Measurements from ENCODE around the gene SULT1A1. TPM values are rescaled to one million over a fixed set of nuclear protein-coding genes. Genes with fewer than 3 reads are reported as not detected.

Gene SULT1A1
- total and polyA plus RNA-seq, 2 of the 4 experiments (the other 2 are of a cell fraction) = 1.2 to 1.6 TPM

GRCh38 chr16:28591355-28591754, 18.5 kb downstream of the SULT1A1 start:
- dilution Hi-C loops (cut with HindIII; ENCODE audit: low sequenced_read_pairs, unreplicated experiment) = no loop called here

More at GRCh38 chr16:28591355-28591754, 18.5 kb downstream of the SULT1A1 start:
- no peak overlapping the region for H3K14ac ChIP-seq (replicated peaks; ENCODE audit: low read depth, low read length)
- no peak overlapping the region for H3K9ac ChIP-seq (ENCODE audit: low read depth, low read length)
- ChIA-PET POLR2A (ENCODE audit: unreplicated experiment) (no interaction called here), CTCF (no interaction called here)
- no peak overlapping the region for H2AFZ ChIP-seq (replicated peaks; ENCODE audit: low read length, poor library complexity)
- in situ Hi-C loops (cut with MboI; ENCODE audit: low sequenced_read_pairs) = no loop called here
- no TSS peak for BruUV-seq (replicated peaks)
- H3K4me2 ChIP-seq (ENCODE audit: low read depth, low read length) = no peak overlapping the region
- H4K20me1 ChIP-seq (ENCODE audit: insufficient read depth, low read length) = no peaks in the 10 kb centered on the region
- no peaks in the 10 kb centered on the region for H3K9me3 ChIP-seq (ENCODE audit: control insufficient read depth, insufficient read depth, low read length)
- H4K5ac ChIP-seq (ENCODE audit: low read depth, low read length) = no peak overlapping the region
- no peak overlapping the region for H2BK20ac ChIP-seq (ENCODE audit: low read depth, low read length)
- no peak overlapping the region for H3K4ac ChIP-seq (ENCODE audit: low read depth, low read length)
- no peak overlapping the region for H3K18ac ChIP-seq (ENCODE audit: low read depth, low read length)
- no peak overlapping the region for H2BK15ac ChIP-seq (ENCODE audit: low read depth, low read length)
- no peak overlapping the region for H3K27ac ChIP-seq (ENCODE audit: insufficient read depth, low read length)
- DNase-seq = no peak
- TF ChIP-seq RFX5 (IDR thresholded peaks at IDR 0.05; ENCODE audit: low read depth, low read length) = no peak
- no peak for TF ChIP-seq MAFK (IDR thresholded peaks at IDR 0.05; ENCODE audit: low read depth, low read length)
- H2BK5ac ChIP-seq (ENCODE audit: low read depth, low read length, poor library complexity, severe bottlenecking) = no peak overlapping the region
- H3K79me1 ChIP-seq (ENCODE audit: low read depth in 1 of 2, low read length in 2 of 2) = no peaks in the 10 kb centered on the region
- intact Hi-C loops (cut with micrococcal nuclease) = no loop called here
- H3K9me1 ChIP-seq (ENCODE audit: insufficient read depth, low read length) = no peaks in the 10 kb centered on the region
- no peak overlapping the region for H2AK9ac ChIP-seq (replicated peaks; ENCODE audit: low read depth, low read length, poor library complexity)
- ATAC-seq (ENCODE audit: low read depth) = no peak
- H3K4me3 ChIP-seq (ENCODE audit: insufficient read depth, low read depth, low read length) = no peak overlapping the region
- no peak overlapping the region for H2BK120ac ChIP-seq (ENCODE audit: low read depth, low read length)
- no peak overlapping the region for H2AK5ac ChIP-seq (ENCODE audit: low read depth, low read length)
- no peak overlapping the region for H3K23ac ChIP-seq (ENCODE audit: low read depth, low read length)
- H4K8ac ChIP-seq (ENCODE audit: low read depth in 2 of 2, low read length in 2 of 2) = no peak overlapping the region
- no peak overlapping the region for H4K91ac ChIP-seq (ENCODE audit: insufficient read depth, low read depth, low read length)
- H3K56ac ChIP-seq (ENCODE audit: extremely low read depth, insufficient read depth, low read length) = no peak overlapping the region
- no CpG with 5 or more reads among the region's 6 CpGs for WGBS, 2 experiments (ENCODE audit: extremely low coverage in 2 of 2, insufficient read length in 1 of 2)
- H3K4me1 ChIP-seq (ENCODE audit: control insufficient read depth, insufficient read depth, low read length) = no peaks in the 10 kb centered on the region
- peaks cover 19% of the 10 kb centered on the region for H3K36me3 ChIP-seq (ENCODE audit: control insufficient read depth, insufficient read depth, low read length)
- no peaks in the 10 kb centered on the region for H3K27me3 ChIP-seq (ENCODE audit: control insufficient read depth, insufficient read depth, low read length)

All from IMR-90 (cell line).